Mesenchymal stem cell (in vitro differentiated cells and primary cell): ENCODE data around the gene CA7.

Source experiments
- DNase-seq: peaks from one replicate; pipeline ENCODE4 v3.0.0-alpha.2; 2013
- H2AFZ ChIP-seq: one replicate; pipeline ENCODE4 v1.6.1; 2013; ENCODE audit warnings: low read depth, mild to moderate bottlenecking, control low read depth, inconsistent platforms, low read length, moderate library complexity
- H2AK5ac ChIP-seq: 2 replicates; pipeline ENCODE4 v1.6.1; 2013; ENCODE audit warnings: low read length, moderate library complexity, mild to moderate bottlenecking, inconsistent platforms; ENCODE audit not compliant: severe bottlenecking
- H2BK120ac ChIP-seq: one replicate; pipeline ENCODE4 v1.6.1; 2013; ENCODE audit warnings: low read depth, mild to moderate bottlenecking, inconsistent platforms, low read length, moderate library complexity
- H2BK12ac ChIP-seq, 2 experiments: one replicate each; pipeline ENCODE4 v1.6.1; 2013; ENCODE audit warnings: inconsistent platforms in 2 of 2, low read length in 2 of 2, mild to moderate bottlenecking in 2 of 2, moderate library complexity in 2 of 2, control low read depth in 1 of 2
- H2BK15ac ChIP-seq: one replicate; pipeline ENCODE4 v1.6.1; 2013; ENCODE audit warnings: mild to moderate bottlenecking, low read depth, inconsistent platforms; ENCODE audit not compliant: poor library complexity, severe bottlenecking
- H2BK5ac ChIP-seq: 2 replicates; pipeline ENCODE4 v1.6.1; 2013; ENCODE audit warnings: low read depth, mild to moderate bottlenecking, low read length, control low read depth, inconsistent platforms; ENCODE audit not compliant: poor library complexity, severe bottlenecking
- H3K14ac ChIP-seq, 2 experiments: one replicate each; pipeline ENCODE4 v1.6.1; 2013; ENCODE audit warnings: inconsistent platforms in 2 of 2, low read length in 2 of 2, control low read depth in 1 of 2, mild to moderate bottlenecking in 1 of 2, moderate library complexity in 1 of 2
- H3K18ac ChIP-seq, 2 experiments: one replicate each; pipeline ENCODE4 v1.6.1; 2013; ENCODE audit warnings: inconsistent platforms in 2 of 2, low read length in 2 of 2, control low read depth in 1 of 2, low read depth in 1 of 2, mild to moderate bottlenecking in 1 of 2
- H3K23ac ChIP-seq, 2 experiments: one replicate each; pipeline ENCODE4 v1.6.1; 2013; ENCODE audit warnings: inconsistent platforms in 2 of 2, low read length in 2 of 2, mild to moderate bottlenecking in 2 of 2, moderate library complexity in 2 of 2, control low read depth in 1 of 2
- H3K27ac ChIP-seq: 2 replicates; pipeline ENCODE4 v1.5.1; 2013; ENCODE audit warnings: mild to moderate bottlenecking, moderate library complexity, low read length, control low read depth, inconsistent platforms; ENCODE audit not compliant: poor library complexity, severe bottlenecking
- H3K27me3 ChIP-seq, 2 experiments: 2 replicates each; pipeline versions ENCODE4 v1.6.1 to v1.7.0; 2013; ENCODE audit warnings: low read length in 2 of 2, mild to moderate bottlenecking in 2 of 2, moderate library complexity in 2 of 2, control low read depth in 1 of 2, inconsistent platforms in 1 of 2; ENCODE audit not compliant: control insufficient read depth in 1 of 2, insufficient read depth in 1 of 2
- H3K36me3 ChIP-seq, 2 experiments: 2 replicates each; pipeline versions ENCODE4 v1.6.1 to v1.7.0; 2013; ENCODE audit warnings: low read length in 2 of 2, control low read depth in 1 of 2, inconsistent platforms in 1 of 2, low read depth in 1 of 2, mild to moderate bottlenecking in 1 of 2; ENCODE audit not compliant: insufficient read depth in 2 of 2, control insufficient read depth in 1 of 2
- H3K4ac ChIP-seq, 2 experiments: one replicate each; pipeline ENCODE4 v1.6.1; 2013; ENCODE audit warnings: inconsistent platforms in 2 of 2, low read length in 2 of 2, mild to moderate bottlenecking in 2 of 2, moderate library complexity in 2 of 2, control low read depth in 1 of 2, low read depth in 1 of 2
- H3K4me1 ChIP-seq: 2 replicates; pipeline ENCODE4 v1.6.1; 2013; ENCODE audit warnings: low read depth, low read length, control low read depth; ENCODE audit not compliant: control insufficient read depth, insufficient read depth
- H3K4me2 ChIP-seq: 2 replicates; pipeline ENCODE4 v1.6.1; 2013; ENCODE audit warnings: low read length, mild to moderate bottlenecking, inconsistent platforms; ENCODE audit not compliant: poor library complexity, severe bottlenecking
- H3K4me3 ChIP-seq, 2 experiments: 2 replicates each; pipeline versions ENCODE4 v1.5.1 to v1.7.0; 2013; ENCODE audit warnings: low read length in 2 of 2, mild to moderate bottlenecking in 2 of 2, control low read depth in 1 of 2, low read depth in 1 of 2; ENCODE audit not compliant: insufficient read depth in 1 of 2
- H3K79me1 ChIP-seq: replicated peaks from 2 replicates; pipeline ENCODE4 v1.6.1; 2013; ENCODE audit warnings: mild to moderate bottlenecking, control low read depth, low read length, inconsistent platforms; ENCODE audit not compliant: poor library complexity, severe bottlenecking
- H3K9ac ChIP-seq: 2 replicates; pipeline ENCODE4 v1.7.0; 2013; ENCODE audit warnings: mild to moderate bottlenecking, low read length, moderate library complexity
- H3K9me3 ChIP-seq: 2 replicates; pipeline ENCODE4 v1.7.0; 2013; ENCODE audit warnings: mild to moderate bottlenecking, low read length; ENCODE audit not compliant: control insufficient read depth
- H4K8ac ChIP-seq: one replicate; pipeline ENCODE4 v1.6.1; 2013; ENCODE audit warnings: inconsistent platforms, mild to moderate bottlenecking, low read length, moderate library complexity
- H4K91ac ChIP-seq: one replicate; pipeline ENCODE4 v1.6.1; 2013; ENCODE audit warnings: mild to moderate bottlenecking, low read length, inconsistent platforms
- WGBS: methylation state at CpG from one replicate; pipeline ENCODE4 v1.1.7; 2013; ENCODE audit warnings: mixed read lengths; 5-methylcytosine and 5-hydroxymethylcytosine counted together

The CA7 gene

GRCh38 chr16:66886914-66887313 lies 42.7 kb downstream of the CA7 start:
- Histone ChIP-seq H2AFZ (no peak overlapping the region), H3K18ac (no peak overlapping the region), H3K4me1 (peaks cover 7% of the 10 kb centered on the region), H3K23ac (no peak overlapping the region), H3K27ac (no peak overlapping the region), H3K4ac (no peak overlapping the region), H3K27me3 (no peaks in the 10 kb centered on the region), H3K4me3 (no peak overlapping the region), H2BK5ac (no peak overlapping the region), H3K9me3 (no peaks in the 10 kb centered on the region), H3K79me1 (peaks cover 42% of the 10 kb centered on the region), H4K8ac (no peak overlapping the region), H3K9ac (no peak overlapping the region), H4K91ac (no peak overlapping the region), H2AK5ac (no peak overlapping the region), H2BK15ac (no peak overlapping the region), H3K14ac (no peak overlapping the region), H3K36me3 (peaks cover 21 to 42% of the 10 kb centered on the region in 2 experiments), H2BK12ac (no peak overlapping the region), H3K4me2 (no peak overlapping the region), H2BK120ac (no peak overlapping the region)
- 98% methylated on average over 3 of the region's 3 CpGs for WGBS
- no peak for DNase-seq

GRCh38 chr16:66888647-66889615 lies 44.7 kb downstream of the CA7 start:
- H3K4me3 ChIP-seq, result no peak overlapping the region
- H2AFZ ChIP-seq, result no peak overlapping the region
- no peak overlapping the region for H2BK15ac ChIP-seq
- no peak overlapping the region for H3K27ac ChIP-seq
- H3K9ac ChIP-seq, result no peak overlapping the region
- H3K4ac ChIP-seq, result no peak overlapping the region
- no peak overlapping the region for H3K18ac ChIP-seq
- no peaks in the 10 kb centered on the region for H3K27me3 ChIP-seq
- no peak overlapping the region for H2BK12ac ChIP-seq
- no peak overlapping the region for H4K91ac ChIP-seq
- H3K14ac ChIP-seq, result no peak overlapping the region
- H3K36me3 ChIP-seq, result peaks cover 21 to 41% of the 10 kb centered on the region in 2 experiments
- peak; percentile 18 for DNase-seq
- H2BK5ac ChIP-seq, result no peak overlapping the region
- H2AK5ac ChIP-seq, result no peak overlapping the region
- H3K79me1 ChIP-seq, result peaks cover 33% of the 10 kb centered on the region
- H3K4me1 ChIP-seq, result peaks cover 8% of the 10 kb centered on the region
- H2BK120ac ChIP-seq, result no peak overlapping the region
- no peak overlapping the region for H3K4me2 ChIP-seq
- WGBS, result 95% methylated on average over 6 of the region's 6 CpGs
- H3K23ac ChIP-seq, result no peak overlapping the region
- no peak overlapping the region for H4K8ac ChIP-seq
- no peaks in the 10 kb centered on the region for H3K9me3 ChIP-seq

- H3K9me3 ChIP-seq, result no peaks in the 10 kb centered on the region
- no peak overlapping the region for H2BK5ac ChIP-seq
- H3K4me1 ChIP-seq, result peaks cover 8% of the 10 kb centered on the region
- no peak for DNase-seq
- no peak overlapping the region for H3K14ac ChIP-seq
- H3K79me1 ChIP-seq, result peaks cover 28% of the 10 kb centered on the region
- H4K91ac ChIP-seq, result no peak overlapping the region
- H3K9ac ChIP-seq, result no peak overlapping the region
- no peak overlapping the region for H2AFZ ChIP-seq
- WGBS, result 100% methylated on average over 2 of the region's 4 CpGs
- H3K4me2 ChIP-seq, result no peak overlapping the region
- no peak overlapping the region for H2AK5ac ChIP-seq
- H4K8ac ChIP-seq, result no peak overlapping the region
- no peak overlapping the region for H2BK12ac ChIP-seq
- H3K27me3 ChIP-seq, result no peaks in the 10 kb centered on the region
- no peak overlapping the region for H3K18ac ChIP-seq
- no peak overlapping the region for H3K4me3 ChIP-seq
- H2BK120ac ChIP-seq, result no peak overlapping the region
- H3K36me3 ChIP-seq, result peaks cover 21 to 37% of the 10 kb centered on the region in 2 experiments
- no peak overlapping the region for H3K27ac ChIP-seq
- H2BK15ac ChIP-seq, result no peak overlapping the region
- no peak overlapping the region for H3K23ac ChIP-seq
- H3K4ac ChIP-seq, result no peak overlapping the region
Observed at GRCh38 chr16:66889622-66890021, 45.4 kb downstream of the CA7 start.

GRCh38 chr16:66890799-66891198 lies 46.6 kb downstream of the CA7 start:
- Histone ChIP-seq H3K4ac (no peak overlapping the region), H3K36me3 (peaks cover 10 to 25% of the 10 kb centered on the region in 2 experiments), H3K27me3 (no peaks in the 10 kb centered on the region), H3K9me3 (no peaks in the 10 kb centered on the region), H2AK5ac (no peak overlapping the region), H2BK120ac (no peak overlapping the region), H3K23ac (no peak overlapping the region), H3K9ac (no peak overlapping the region), H3K18ac (no peak overlapping the region), H3K27ac (no peak overlapping the region), H2BK12ac (no peak overlapping the region), H2AFZ (no peak overlapping the region), H3K4me1 (peaks cover 7% of the 10 kb centered on the region), H2BK5ac (no peak overlapping the region), H3K14ac (no peak overlapping the region), H3K4me2 (no peak overlapping the region), H4K8ac (no peak overlapping the region), H4K91ac (no peak overlapping the region), H2BK15ac (no peak overlapping the region), H3K79me1 (peaks cover 21% of the 10 kb centered on the region), H3K4me3 (no peak overlapping the region)
- no peak for DNase-seq
- 100% methylated on average over 1 of the region's 2 CpGs for WGBS
